ENCODE results near the gene KLHL25. TPM values are rescaled to one million over a fixed set of nuclear protein-coding genes. Genes with fewer than 3 reads are reported as not detected.
"Not testable (repeated sequence)": the region's sequence is repeated elsewhere in the genome, so short reads cannot be mapped to it uniquely, and the experiment has no call there.

KLHL25 gene
- 11.2 and 15.6 TPM in 2 replicates for total RNA-seq (2014; rRNA removed; shearing (Covaris generic))

- DNase-seq (ENCODE audit: low spot score): peak; percentile 96
- in situ Hi-C loops (cut with HindIII; ENCODE audit: low sequenced_read_pairs): no loop called here
Observed at GRCh38 chr15:85794598-85795336, at the start of gene KLHL25. TSS of gene KLHL25 (minus strand) at chr15:85794925. CDS start at chr15:85769810, 25,115 bp downstream.

- no peak for DNase-seq (ENCODE audit: low spot score)
- in situ Hi-C loops (cut with HindIII; ENCODE audit: low sequenced_read_pairs): no loop called here
Observed at GRCh38 chr15:85840802-85841152, 46.1 kb upstream of the KLHL25 start.

GRCh38 chr15:85840079-85840801 is 45.5 kb upstream of the KLHL25 start:
- in situ Hi-C loops (cut with HindIII; ENCODE audit: low sequenced_read_pairs): no loop called here
- DNase-seq (ENCODE audit: low spot score): peak; percentile 63

GRCh38 chr15:85839643-85840042 is 44.9 kb upstream of the KLHL25 start:
- in situ Hi-C loops (cut with HindIII; ENCODE audit: low sequenced_read_pairs): loop anchor here (5.0 kb wide), 1 partner anchor 67 kb away; no protein-coding TSS in a partner anchor
- DNase-seq (ENCODE audit: low spot score): no peak

GRCh38 chr15:85838655-85839054 is 43.9 kb upstream of the KLHL25 start:
- in situ Hi-C loops (cut with HindIII; ENCODE audit: low sequenced_read_pairs): loop anchor here (5.0 kb wide), 1 partner anchor 66 kb away; no protein-coding TSS in a partner anchor
- no peak for DNase-seq (ENCODE audit: low spot score)

- DNase-seq (ENCODE audit: low spot score): no peak
- in situ Hi-C loops (cut with HindIII; ENCODE audit: low sequenced_read_pairs): loop anchor here (5.0 kb wide), 1 partner anchor 66 kb away; no protein-coding TSS in a partner anchor
Observed at GRCh38 chr15:85837881-85838280, 43.2 kb upstream of the KLHL25 start.

GRCh38 chr15:85837011-85837433 is 42.3 kb upstream of the KLHL25 start:
- DNase-seq (ENCODE audit: low spot score): no peak
- in situ Hi-C loops (cut with HindIII; ENCODE audit: low sequenced_read_pairs): loop anchor here (5.0 kb wide), 1 partner anchor 65 kb away; no protein-coding TSS in a partner anchor

GRCh38 chr15:85834651-85835050 is 39.9 kb upstream of the KLHL25 start:
- no peak for DNase-seq (ENCODE audit: low spot score)
- in situ Hi-C loops (cut with HindIII; ENCODE audit: low sequenced_read_pairs): loop anchor here (5.0 kb wide), 1 partner anchor 62 kb away; no protein-coding TSS in a partner anchor

- in situ Hi-C loops (cut with HindIII; ENCODE audit: low sequenced_read_pairs): no loop called here
- no peak for DNase-seq (ENCODE audit: low spot score)
Observed at GRCh38 chr15:85832394-85832793, 37.7 kb upstream of the KLHL25 start.

- in situ Hi-C loops (cut with HindIII; ENCODE audit: low sequenced_read_pairs): no loop called here
- DNase-seq (ENCODE audit: low spot score): peak; percentile 64
Observed at GRCh38 chr15:85831415-85832113, 36.8 kb upstream of the KLHL25 start.

- in situ Hi-C loops (cut with HindIII; ENCODE audit: low sequenced_read_pairs); DNase-seq (ENCODE audit: low spot score): not testable (repeated sequence)
Observed at GRCh38 chr15:85829754-85830153, 35.0 kb upstream of the KLHL25 start.

- peak; percentile 16 for DNase-seq (ENCODE audit: low spot score)
- in situ Hi-C loops (cut with HindIII; ENCODE audit: low sequenced_read_pairs): no loop called here
Observed at GRCh38 chr15:85828874-85829273, 34.1 kb upstream of the KLHL25 start.

- DNase-seq (ENCODE audit: low spot score): peak; percentile 70
- in situ Hi-C loops (cut with HindIII; ENCODE audit: low sequenced_read_pairs): no loop called here
Observed at GRCh38 chr15:85828126-85828525, 33.4 kb upstream of the KLHL25 start.

GRCh38 chr15:85826756-85827515 is 32.2 kb upstream of the KLHL25 start:
- in situ Hi-C loops (cut with HindIII; ENCODE audit: low sequenced_read_pairs): no loop called here

GRCh38 chr15:85825719-85826118 is 31.0 kb upstream of the KLHL25 start:
- in situ Hi-C loops (cut with HindIII; ENCODE audit: low sequenced_read_pairs): no loop called here
- no peak for DNase-seq (ENCODE audit: low spot score)

More at GRCh38 chr15:85826756-85827515, 32.2 kb upstream of the KLHL25 start:
- no peak for DNase-seq (ENCODE audit: low spot score)

GRCh38 chr15:85825118-85825517 is 30.4 kb upstream of the KLHL25 start:
- DNase-seq (ENCODE audit: low spot score): no peak
- in situ Hi-C loops (cut with HindIII; ENCODE audit: low sequenced_read_pairs): no loop called here

- DNase-seq (ENCODE audit: low spot score): no peak
- in situ Hi-C loops (cut with HindIII; ENCODE audit: low sequenced_read_pairs): no loop called here
Observed at GRCh38 chr15:85821545-85821944, 26.8 kb upstream of the KLHL25 start.

- DNase-seq (ENCODE audit: low spot score): no peak
- in situ Hi-C loops (cut with HindIII; ENCODE audit: low sequenced_read_pairs): no loop called here
Observed at GRCh38 chr15:85819938-85820337, 25.2 kb upstream of the KLHL25 start.

- in situ Hi-C loops (cut with HindIII; ENCODE audit: low sequenced_read_pairs): no loop called here
- DNase-seq (ENCODE audit: low spot score): no peak
Observed at GRCh38 chr15:85813234-85813633, 18.5 kb upstream of the KLHL25 start.
